HG03354 (cell line): ENCODE data around the gene FAR2.
A peak's percentile ranks its signal among the peaks of the same experiment; 100 is the strongest.
"Not testable (repeated sequence)": the region's sequence is repeated elsewhere in the genome, so short reads cannot be mapped to it uniquely, and the experiment has no call there.

Experiments
- ATAC-seq: cut with Tn5 transposase; IDR thresholded peaks from one replicate; pipeline ENCODE4 v1.9.1; 2021; ENCODE audit warnings: mild to moderate bottlenecking; ENCODE audit not compliant: unreplicated experiment, poor library complexity, severe bottlenecking

The FAR2 gene

GRCh38 chr12:29380536-29381523, 231.8 kb downstream of the FAR2 start, which contains the start of gene ERGIC2:
Gene ERGIC2 (minus strand): TSS chr12:29381172. CDS start chr12:29371633, 9,539 bp downstream.
- ATAC-seq: peak; percentile 97

GRCh38 chr12:29382251-29382650, 233.2 kb downstream of the FAR2 start:
- ATAC-seq: no peak

GRCh38 chr12:29385194-29385593, 236.1 kb downstream of the FAR2 start:
- not testable (repeated sequence) for ATAC-seq
